HG02623 (cell line): ENCODE results near the gene GRIN3A.
A peak's percentile ranks its signal among the peaks of the same experiment; 100 is the strongest.

Experiments used
- ATAC-seq: cut with Tn5 transposase; IDR thresholded peaks from one replicate; pipeline ENCODE4 v1.9.1; 2021; ENCODE audit warnings: moderate library complexity; ENCODE audit not compliant: unreplicated experiment

Gene GRIN3A

DNA sequence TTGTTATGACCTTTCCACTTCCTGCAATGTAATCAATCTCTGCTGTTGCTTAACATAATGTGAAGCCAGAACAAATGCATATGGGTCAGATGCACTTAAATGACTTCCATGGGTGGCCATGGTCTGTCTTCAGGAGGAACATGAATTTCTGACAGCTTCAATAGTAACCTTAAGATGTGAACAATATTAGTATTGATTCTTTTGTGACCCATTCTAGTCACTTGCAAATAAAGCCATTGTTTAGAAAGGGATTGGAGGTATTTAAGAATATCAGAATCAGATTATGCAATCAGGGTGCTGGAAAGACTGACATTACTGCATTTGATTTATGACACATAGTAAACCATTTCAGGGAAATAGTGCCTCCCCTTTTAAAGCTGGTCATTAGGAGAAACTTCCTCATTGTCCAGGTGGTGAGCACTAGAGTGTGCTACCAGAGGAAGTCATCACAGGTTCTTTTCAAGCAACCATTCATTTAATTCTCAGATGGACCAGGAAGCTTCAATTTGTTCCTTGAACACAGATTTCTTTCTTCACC, 32.1 kb downstream of the GRIN3A start:
- no peak for ATAC-seq

DNA sequence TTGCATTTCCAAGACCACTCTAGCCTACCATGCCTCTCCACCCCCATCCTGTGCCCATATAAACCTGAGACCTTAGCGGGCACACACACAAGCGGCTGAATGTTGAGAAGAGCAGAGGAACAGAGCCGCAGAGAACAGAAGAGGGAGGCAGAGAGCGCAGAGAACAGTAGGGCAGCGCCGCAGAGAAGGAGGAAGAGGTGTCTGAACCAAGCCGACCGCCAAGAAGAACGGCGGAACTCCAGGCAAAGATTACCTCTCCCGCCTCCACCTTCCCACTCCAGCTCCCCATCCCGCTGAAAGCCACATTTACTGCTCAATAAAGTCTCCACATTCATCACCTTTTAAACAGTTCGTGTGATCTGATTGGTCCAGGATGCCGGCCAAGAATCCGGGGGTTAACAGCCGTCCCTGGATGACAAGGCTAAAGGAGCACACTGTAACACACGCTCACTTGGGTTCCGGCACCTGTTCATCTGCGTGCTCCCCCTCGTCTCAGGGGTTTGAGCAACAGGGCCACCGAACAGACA, 33.2 kb downstream of the GRIN3A start:
- ATAC-seq = peak; percentile 81

GRCh38 chr9:101702257-101702656, 36.2 kb downstream of the GRIN3A start:
- ATAC-seq = no peak

GRCh38 chr9:101693546-101694336, 44.7 kb downstream of the GRIN3A start:
- ATAC-seq = no peak

GRCh38 chr9:101691657-101692056, 46.8 kb downstream of the GRIN3A start:
- no peak for ATAC-seq

DNA sequence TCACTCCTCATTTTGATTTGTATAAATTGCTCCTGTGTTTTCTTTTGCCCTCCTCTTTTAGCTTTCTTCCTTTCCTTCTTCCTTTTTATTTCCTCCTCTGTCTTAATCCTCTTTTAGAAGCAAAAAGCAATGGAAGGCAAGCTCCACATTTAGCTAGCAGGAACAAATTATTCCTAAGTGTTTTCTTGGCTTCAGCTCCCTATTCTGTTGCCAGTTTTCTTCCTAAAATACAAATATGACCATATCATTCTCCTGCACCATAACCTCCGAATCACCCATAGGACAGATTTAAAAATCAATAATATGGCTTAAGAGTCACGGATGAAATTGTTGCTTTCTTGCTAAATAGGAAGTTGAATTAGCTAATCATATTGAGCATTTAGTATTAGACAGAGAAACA, 49.4 kb downstream of the GRIN3A start:
- ATAC-seq = no peak

DNA sequence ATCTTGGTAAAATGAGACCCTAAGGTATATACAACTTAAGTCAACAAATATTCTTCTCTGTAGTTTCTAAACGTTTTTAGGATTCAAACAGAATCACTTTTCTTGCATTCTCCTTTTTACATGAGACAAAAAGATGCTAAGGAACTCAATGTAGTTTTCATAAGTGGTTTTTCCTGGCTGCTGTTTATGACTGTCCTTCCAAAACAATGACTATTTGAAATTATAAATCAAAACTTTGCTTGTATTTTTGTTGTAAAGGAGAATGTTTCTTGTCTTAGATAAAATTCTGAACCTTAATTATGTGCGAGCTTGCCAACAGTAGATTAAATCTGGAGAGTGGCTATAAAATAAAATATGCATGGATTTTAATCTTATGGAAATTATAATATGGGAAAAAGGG, 53.8 kb downstream of the GRIN3A start:
- ATAC-seq = no peak

- no peak for ATAC-seq
Measured at GRCh38 chr9:101683236-101683635, 55.2 kb downstream of the GRIN3A start.

DNA sequence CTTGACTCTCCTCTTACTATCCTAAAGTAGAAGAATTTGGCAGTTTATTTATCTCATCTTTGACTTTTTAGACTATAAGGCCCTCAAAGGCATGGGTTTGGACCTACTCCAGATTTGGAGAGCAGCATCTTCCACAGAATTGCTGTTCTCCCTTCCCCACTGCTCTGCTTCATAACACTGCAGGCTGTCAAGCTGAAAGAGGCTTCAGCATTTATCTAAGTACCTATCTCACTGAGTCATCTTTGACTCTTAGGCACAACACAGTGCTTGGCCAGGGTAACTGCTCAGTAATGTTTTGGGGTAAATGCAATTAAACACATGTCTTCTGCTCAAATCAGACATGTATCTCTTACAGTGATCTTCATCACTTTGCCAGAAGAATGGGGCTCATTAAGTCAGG, 60.6 kb downstream of the GRIN3A start:
- no peak for ATAC-seq

DNA sequence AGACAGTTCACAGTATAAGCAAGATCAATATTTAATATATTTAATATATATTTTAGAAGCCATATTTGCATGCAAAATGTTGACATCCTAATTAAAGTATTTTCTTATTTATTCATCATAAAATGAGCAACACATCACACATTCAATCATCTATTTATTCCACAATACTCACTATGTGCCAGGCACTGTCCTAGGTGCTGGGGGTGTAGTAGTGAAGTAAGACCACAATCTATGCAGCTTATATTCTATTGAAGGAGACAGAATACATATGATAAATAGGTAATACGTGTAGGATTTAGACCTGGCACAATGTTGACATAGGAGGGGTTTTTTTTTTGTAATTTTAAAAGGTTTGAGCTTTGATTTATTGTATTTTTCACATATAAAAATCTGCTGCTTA, 63.1 kb downstream of the GRIN3A start:
- ATAC-seq = no peak

- no peak for ATAC-seq
Measured at GRCh38 chr9:101674165-101674564, 64.3 kb downstream of the GRIN3A start.

DNA sequence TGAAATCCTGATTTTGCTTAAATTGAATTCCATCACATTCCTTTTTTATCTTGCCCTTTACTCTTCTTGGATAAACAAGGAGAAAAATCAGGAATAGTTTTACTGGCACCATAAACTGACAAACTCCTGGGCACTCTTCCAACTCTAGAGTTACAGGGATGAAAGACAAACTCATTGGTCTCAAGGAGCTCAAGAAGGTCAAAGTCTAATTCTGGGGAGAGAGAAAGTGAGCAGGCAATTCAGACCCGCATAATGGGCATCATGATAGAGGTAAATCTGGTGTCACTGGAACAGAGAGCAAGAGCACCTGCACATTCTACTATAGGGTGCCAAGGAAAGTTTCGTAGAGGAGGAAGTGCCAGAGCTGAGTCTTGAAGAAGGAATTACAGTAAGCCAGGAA, 64.8 kb downstream of the GRIN3A start:
- no peak for ATAC-seq

DNA sequence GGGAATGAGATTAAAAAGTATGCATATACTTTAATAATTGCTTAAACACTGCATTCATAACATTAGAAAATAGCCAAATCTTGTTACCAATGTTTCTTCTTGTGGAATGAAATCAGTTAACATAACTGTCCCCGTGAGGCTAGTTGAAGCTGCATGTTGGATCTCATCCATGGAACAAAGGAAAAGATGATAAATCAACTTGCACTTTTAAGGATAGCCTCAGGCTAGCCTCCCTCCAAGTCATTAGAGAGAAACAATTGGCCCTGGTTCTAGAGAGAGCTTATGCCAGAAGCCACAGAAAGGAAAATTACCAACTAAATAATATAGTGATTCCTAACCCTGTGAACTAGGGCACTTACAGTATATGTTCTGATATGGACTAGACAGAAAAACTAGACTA, 66.9 kb downstream of the GRIN3A start:
- ATAC-seq = no peak

DNA sequence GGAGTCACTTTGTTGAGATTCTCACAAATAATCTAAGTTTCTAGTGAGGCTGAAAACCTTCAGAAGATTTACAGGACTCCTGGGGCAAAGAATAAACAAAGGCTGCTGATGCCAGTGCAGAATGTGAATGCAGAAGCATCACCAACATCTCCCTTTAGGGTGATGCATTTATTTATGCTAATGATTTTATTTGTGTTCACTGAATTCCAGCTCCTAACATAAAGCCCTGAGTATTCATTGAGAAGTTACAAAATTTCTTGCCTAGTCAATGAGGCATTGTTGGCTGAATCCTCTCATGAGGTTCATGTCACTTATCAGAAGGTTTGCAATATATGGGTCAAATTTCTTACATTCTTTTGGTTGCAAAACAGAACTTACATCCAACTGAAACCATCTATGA, 70.0 kb downstream of the GRIN3A start:
- no peak for ATAC-seq

- no peak for ATAC-seq
Measured at GRCh38 chr9:101664453-101664852, 74.0 kb downstream of the GRIN3A start.

- ATAC-seq = no peak
Measured at GRCh38 chr9:101652601-101653175, 85.8 kb downstream of the GRIN3A start.

GRCh38 chr9:101650142-101650541, 88.3 kb downstream of the GRIN3A start:
- peak; percentile 77 for ATAC-seq

GRCh38 chr9:101648493-101648892, 90.0 kb downstream of the GRIN3A start:
- no peak for ATAC-seq

- ATAC-seq = no peak
Measured at GRCh38 chr9:101639785-101640665, 98.4 kb downstream of the GRIN3A start.

DNA sequence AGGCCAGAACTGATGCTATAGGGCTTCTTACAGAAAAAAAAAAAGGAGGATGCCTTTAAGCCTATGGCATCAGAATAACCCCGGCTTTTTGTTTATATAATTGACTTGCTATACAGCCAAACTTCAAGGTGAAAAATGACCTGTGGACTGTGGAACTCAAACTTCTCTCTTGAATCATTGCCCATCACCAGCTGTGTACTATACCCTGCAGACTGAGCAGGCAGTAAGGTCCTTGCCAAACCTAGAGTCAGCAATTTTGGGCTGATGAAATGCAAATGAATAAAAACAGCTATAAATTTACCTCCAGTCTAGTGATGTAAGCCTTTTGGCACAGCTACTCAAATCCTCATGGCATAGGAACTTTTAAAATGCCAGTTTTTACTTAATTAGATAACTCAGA, 99.1 kb downstream of the GRIN3A start:
- no peak for ATAC-seq

- no peak for ATAC-seq
Measured at GRCh38 chr9:101636247-101636646, 102.2 kb downstream of the GRIN3A start.
